ENCODE data around the gene NUTM2A.
"Not testable (repeated sequence)": the region's sequence is repeated elsewhere in the genome, so short reads cannot be mapped to it uniquely, and the experiment has no call there.

The NUTM2A gene

DNA sequence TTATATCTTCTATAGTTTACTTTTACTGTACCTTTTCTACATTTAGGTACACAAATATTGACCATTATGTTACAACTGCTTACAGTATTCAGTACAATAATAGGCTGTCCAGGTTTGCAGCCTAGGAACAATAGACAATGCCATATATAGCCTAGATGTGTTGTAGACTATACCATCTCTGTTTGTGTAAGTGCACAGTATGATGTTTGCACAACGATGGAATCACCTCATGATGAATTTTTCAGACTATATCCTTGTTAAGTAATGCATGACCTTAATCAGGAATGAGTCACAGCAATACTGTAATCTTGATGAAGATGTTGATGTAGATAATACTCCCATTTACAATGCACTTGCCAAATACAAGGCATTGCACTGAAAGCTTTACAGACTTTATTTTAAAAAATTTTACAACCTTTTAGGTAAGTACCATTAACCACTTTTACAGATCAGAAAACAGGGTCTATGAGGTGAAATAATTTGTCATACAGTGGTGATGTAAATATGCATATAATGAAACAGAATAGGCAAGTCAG lies 23.6 kb downstream of the NUTM2A start:
- not testable (repeated sequence) for DNase-seq

DNA sequence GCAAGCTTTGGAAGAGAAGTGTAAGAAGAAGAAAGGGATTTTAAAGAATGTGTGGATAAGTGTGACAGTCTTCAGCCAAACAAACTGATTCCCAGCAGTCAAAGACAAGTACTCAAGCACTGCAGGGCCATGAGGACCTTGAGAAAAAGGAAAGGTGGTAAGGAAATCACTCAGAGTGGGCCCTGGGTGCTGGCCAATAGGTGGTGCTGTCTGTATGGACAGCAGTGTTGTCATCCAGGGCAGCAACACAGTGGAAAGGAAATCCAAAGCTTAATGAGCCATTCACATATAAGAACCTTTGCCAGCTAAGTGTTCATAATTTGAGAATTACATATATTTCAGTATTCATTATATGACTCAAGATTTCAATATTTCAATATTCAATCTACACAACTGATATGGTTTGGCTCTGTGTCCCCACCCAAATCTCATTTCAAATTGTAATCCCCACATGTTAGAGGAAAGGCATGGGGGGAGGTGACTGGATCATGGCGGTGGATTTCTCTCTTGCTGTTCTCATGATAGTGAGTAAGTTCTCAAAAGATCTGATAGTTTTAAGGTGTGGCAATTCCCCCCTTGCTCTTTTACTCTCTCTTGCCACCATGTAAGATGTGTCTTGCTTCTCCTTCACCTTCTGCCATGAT lies 55.6 kb downstream of the NUTM2A start:
- DNase-seq = not testable (repeated sequence)
